K562 (cell line): ENCODE data around the gene C10orf53. TPM values are rescaled to one million over a fixed set of nuclear protein-coding genes. Genes with fewer than 3 reads are reported as not detected.

Source experiments
- FOS ChIP-seq: IDR thresholded peaks from 3 replicates; pipeline ENCODE4 v1.6.1; 2011; ENCODE audit not compliant: insufficient read length; ENCODE audit errors: extremely low read depth
- MAFG ChIP-seq: fragments of 450-650 bp; conservative IDR thresholded peaks from 2 replicates; pipeline ENCODE4 v1.6.1; 2016; ENCODE audit warnings: missing genetic modification characterization, missing compliant biosample characterization
- polyA plus RNA-seq, 8 experiments: library from polyadenylated mRNA; depleted of rRNA in 4 of 8; stranded (reverse) in 5 of 8; unstranded in 3 of 8; fragments of >200 nt; fragmentation: Nextera tagmentation in 2 of 8; fragmentation: Illumina TruSeq in 1 of 8; extraction: Ambion mirVana in 2 of 8; extraction: Trizol in 1 of 8; gene quantifications; 2 replicates each; pipeline versions ENCODE4 v1.2.1 to v1.2.3, GENCODE V29; 2011 to 2014; ENCODE audit warnings: inconsistent platforms in 1 of 8, missing spikeins in 1 of 8
- total RNA-seq, 7 experiments: library from RNA; depleted of rRNA in 6 of 7; stranded (reverse); fragments of >200 nt in 6 of 7; fragmentation: Illumina TruSeq in 2 of 7; extraction: Trizol in 2 of 7; gene quantifications; 2 replicates each; pipeline versions ENCODE4 v1.2.1 to v1.2.3, GENCODE V29; 2011 to 2021; ENCODE audit warnings: low replicate concordance in 1 of 7
- TF ChIP-seq, protein P1 (sequence below), 2 experiments: fragments of 450-650 bp; IDR thresholded peaks; 2 replicates each; pipeline ENCODE4 v1.6.1; 2016; ENCODE audit warnings: mild to moderate bottlenecking in 2 of 2, borderline replicate concordance in 1 of 2, low read depth in 1 of 2, moderate library complexity in 1 of 2

C10orf53 gene
- total and polyA plus RNA-seq, 9 of the 15 experiments (the other 6 are each of a cell fraction or from before 2014, with no cell fraction given) = not detected

DNA sequence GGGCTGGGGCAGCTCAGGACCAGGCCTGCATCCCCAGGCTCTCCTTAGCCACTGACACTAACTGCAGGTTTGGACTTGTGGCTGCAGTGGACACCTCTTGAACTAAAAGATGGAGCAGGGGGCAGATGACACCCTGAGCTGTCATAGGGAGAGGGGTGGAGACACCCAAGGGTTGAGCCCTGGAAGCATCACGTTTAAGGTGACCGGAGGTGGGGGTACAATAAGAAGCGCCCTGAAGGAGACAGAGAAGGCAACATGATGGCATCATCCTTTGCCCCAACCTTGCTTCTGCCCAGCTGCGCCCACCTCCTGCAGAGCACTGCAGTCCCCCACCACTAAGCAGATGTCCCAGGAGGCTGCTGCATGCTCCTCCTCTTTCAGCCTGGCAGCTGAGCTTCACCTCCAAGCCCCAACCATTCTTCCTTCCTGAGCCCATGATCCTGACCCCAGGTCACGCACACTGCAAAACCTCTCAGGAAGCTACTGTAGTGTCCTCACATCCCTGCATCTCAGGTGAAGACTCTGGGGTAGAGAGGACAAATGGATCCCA, 57.2 kb downstream of the C10orf53 start (continued):
- TF ChIP-seq, protein P1, sequence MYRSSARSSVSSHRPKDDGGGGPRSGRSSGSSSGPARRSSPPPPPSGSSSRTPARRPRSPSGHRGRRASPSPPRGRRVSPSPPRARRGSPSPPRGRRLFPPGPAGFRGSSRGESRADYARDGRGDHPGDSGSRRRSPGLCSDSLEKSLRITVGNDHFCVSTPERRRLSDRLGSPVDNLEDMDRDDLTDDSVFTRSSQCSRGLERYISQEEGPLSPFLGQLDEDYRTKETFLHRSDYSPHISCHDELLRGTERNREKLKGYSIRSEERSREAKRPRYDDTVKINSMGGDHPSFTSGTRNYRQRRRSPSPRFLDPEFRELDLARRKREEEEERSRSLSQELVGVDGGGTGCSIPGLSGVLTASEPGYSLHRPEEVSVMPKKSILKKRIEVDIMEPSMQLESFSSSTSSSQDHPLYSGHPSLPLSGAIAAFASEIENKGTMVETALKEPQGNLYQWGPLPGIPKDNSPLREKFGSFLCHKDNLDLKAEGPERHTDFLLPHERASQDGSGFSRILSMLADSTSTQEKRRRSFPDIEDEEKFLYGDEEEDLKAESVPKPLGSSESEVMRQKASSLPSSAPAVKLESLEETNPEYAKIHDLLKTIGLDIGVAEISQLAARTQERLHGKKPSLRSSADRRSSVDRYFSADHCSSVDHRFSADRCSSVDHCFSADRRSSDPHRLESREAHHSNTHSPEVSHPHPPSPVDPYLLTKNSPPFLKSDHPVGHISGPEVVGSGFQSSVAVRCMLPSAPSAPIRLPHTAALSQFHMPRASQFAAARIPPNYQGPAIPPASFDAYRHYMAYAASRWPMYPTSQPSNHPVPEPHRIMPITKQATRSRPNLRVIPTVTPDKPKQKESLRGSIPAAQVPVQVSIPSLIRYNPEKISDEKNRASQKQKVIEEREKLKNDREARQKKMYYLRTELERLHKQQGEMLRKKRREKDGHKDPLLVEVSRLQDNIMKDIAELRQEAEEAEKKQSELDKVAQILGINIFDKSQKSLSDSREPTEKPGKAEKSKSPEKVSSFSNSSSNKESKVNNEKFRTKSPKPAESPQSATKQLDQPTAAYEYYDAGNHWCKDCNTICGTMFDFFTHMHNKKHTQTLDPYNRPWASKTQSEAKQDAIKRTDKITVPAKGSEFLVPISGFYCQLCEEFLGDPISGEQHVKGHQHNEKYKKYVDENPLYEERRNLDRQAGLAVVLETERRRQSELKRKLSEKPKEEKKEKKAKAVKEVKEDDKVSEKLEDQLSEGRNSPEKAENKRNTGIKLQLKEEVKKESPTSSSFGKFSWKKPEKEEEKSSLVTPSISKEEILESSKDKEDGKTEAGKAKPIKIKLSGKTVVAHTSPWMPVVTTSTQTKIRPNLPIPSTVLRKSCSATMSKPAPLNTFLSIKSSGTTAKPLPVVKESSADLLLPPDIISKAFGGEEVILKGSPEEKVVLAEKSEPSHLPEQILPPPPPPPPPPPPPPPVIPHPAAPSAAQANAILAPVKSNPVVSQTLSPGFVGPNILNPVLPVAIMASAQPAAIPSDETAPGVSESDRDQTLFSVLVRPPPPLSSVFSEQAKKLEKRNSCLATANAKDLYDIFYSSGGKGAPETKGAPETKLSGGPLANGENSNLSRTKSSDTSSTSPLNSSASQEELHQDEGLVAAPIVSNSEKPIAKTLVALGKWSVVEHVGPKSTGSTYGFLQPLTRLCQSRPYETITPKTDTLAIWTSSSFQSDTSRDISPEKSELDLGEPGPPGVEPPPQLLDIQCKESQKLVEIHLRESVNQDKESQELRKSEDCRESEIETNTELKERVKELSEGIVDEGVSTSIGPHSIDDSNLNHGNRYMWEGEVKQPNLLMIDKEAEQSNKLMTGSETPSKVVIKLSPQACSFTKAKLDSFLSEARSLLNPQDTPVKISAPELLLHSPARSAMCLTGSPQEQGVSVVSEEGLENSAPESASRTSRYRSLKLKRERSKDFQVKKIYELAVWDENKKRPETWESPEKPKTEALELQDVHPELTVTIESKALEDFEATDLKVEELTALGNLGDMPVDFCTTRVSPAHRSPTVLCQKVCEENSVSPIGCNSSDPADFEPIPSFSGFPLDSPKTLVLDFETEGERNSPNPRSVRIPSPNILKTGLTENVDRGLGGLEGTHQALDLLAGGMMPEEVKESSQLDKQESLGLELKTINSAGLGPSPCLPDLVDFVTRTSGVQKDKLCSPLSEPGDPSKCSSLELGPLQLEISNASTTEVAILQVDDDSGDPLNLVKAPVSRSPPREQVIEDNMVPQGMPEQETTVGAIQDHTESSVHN (IDR thresholded peaks at IDR 0.05; ENCODE audit: borderline replicate concordance in 1 of 2, low read depth in 1 of 2) = no peak
- TF ChIP-seq FOS (no peak), MAFG (tag) (no peak)
